Ishikawa (cell line): ENCODE results near the gene ZNF318.

Experiments used
- CEBPB ChIP-seq: IDR thresholded peaks from 2 replicates; pipeline ENCODE4 v1.6.1; 2012
- CREB1 ChIP-seq: IDR thresholded peaks from 2 replicates; pipeline ENCODE4 v1.6.1; 2012; ENCODE audit warnings: low read depth
- EGR1 ChIP-seq: IDR thresholded peaks from 2 replicates; pipeline ENCODE4 v1.6.1; 2012
- EP300 ChIP-seq: IDR thresholded peaks from 2 replicates; pipeline ENCODE4 v1.6.1; 2012; ENCODE audit warnings: borderline replicate concordance
- FOXM1 ChIP-seq: IDR thresholded peaks from 2 replicates; pipeline ENCODE4 v1.6.1; 2012; ENCODE audit warnings: low read depth, borderline replicate concordance
- MAX ChIP-seq: IDR thresholded peaks from 2 replicates; pipeline ENCODE4 v1.6.1; 2012
- NFIC ChIP-seq: IDR thresholded peaks from 2 replicates; pipeline ENCODE4 v1.6.1; 2012
- RAD21 ChIP-seq: IDR thresholded peaks from 2 replicates; pipeline ENCODE4 v1.6.1; 2012; ENCODE audit warnings: low read depth
- REST ChIP-seq: IDR thresholded peaks from 2 replicates; pipeline ENCODE4 v1.6.1; 2012; ENCODE audit warnings: low read depth, mild to moderate bottlenecking
- TAF1 ChIP-seq: IDR thresholded peaks from 2 replicates; pipeline ENCODE4 v1.6.1; 2012; ENCODE audit warnings: low read depth, mild to moderate bottlenecking
- TCF12 ChIP-seq: IDR thresholded peaks from 2 replicates; pipeline ENCODE4 v1.6.1; 2012; ENCODE audit warnings: low read depth
- TEAD4 ChIP-seq: IDR thresholded peaks from 2 replicates; pipeline ENCODE4 v1.6.1; 2012
- USF1 ChIP-seq: IDR thresholded peaks from 2 replicates; pipeline ENCODE4 v1.6.1; 2012
- YY1 ChIP-seq: IDR thresholded peaks from 2 replicates; pipeline ENCODE4 v1.6.1; 2012; ENCODE audit warnings: low read depth
- ZBTB7A ChIP-seq: IDR thresholded peaks from 2 replicates; pipeline ENCODE4 v1.6.1; 2012; ENCODE audit warnings: low read depth

ZNF318 gene

GRCh38 chr6:43402820-43403219 lies 33.4 kb upstream of the ZNF318 start:
- no peak for TF ChIP-seq NFIC
- no peak for TF ChIP-seq EP300

- TF ChIP-seq REST = no peak
- no peak for TF ChIP-seq FOXM1
- no peak for TF ChIP-seq EGR1
- TF ChIP-seq EP300 = no peak
- TF ChIP-seq TCF12 = no peak
- TF ChIP-seq RAD21 = no peak
- no peak for TF ChIP-seq NFIC
- TF ChIP-seq CREB1 = no peak
- TF ChIP-seq TAF1 = no peak
- TF ChIP-seq MAX = no peak
- no peak for TF ChIP-seq YY1
- no peak for TF ChIP-seq USF1
- no peak for TF ChIP-seq CEBPB
- TF ChIP-seq TEAD4 = no peak
These were observed 32.3 kb upstream of the ZNF318 start for GRCh38 chr6:43401730-43402129.

- TF ChIP-seq EGR1 (no peak), MAX (no peak), TCF12 (no peak), TAF1 (no peak), RAD21 (no peak), NFIC (no peak)
These were observed 30.6 kb upstream of the ZNF318 start for GRCh38 chr6:43399932-43400487.

GRCh38 chr6:43396408-43397149 lies 27.1 kb upstream of the ZNF318 start:
- peak; percentile 81 for TF ChIP-seq MAX
- 0 out of 2 replicates have a peak, but pooled peaks have one; percentile 36 for TF ChIP-seq NFIC
- TF ChIP-seq FOXM1 = no peak
- TF ChIP-seq EGR1 = no peak
- peak; percentile 16; the same call in 1 of the 2 replicates for TF ChIP-seq RAD21
- no peak for TF ChIP-seq USF1
- TF ChIP-seq YY1 = no peak
- no peak for TF ChIP-seq TAF1
- TF ChIP-seq TEAD4 = peak; percentile 57
- no peak for TF ChIP-seq REST
- peak; percentile 65; the same call in 1 of the 2 replicates for TF ChIP-seq TCF12
- TF ChIP-seq ZBTB7A = no peak
- TF ChIP-seq CEBPB = peak; percentile 48; the same call in 1 of the 2 replicates
- peak; percentile 49; the same call in 1 of the 2 replicates for TF ChIP-seq EP300
- no peak for TF ChIP-seq CREB1

- TF ChIP-seq REST (no peak), NFIC (peak; percentile 60), YY1 (no peak), MAX (no peak)
These were observed 26.3 kb upstream of the ZNF318 start for GRCh38 chr6:43395776-43396175.
